ENCODE measurements around the gene WDR73. TPM values are rescaled to one million over a fixed set of nuclear protein-coding genes. Genes with fewer than 3 reads are reported as not detected.

The WDR73 gene
- total RNA-seq, 4 donors from 2014 or later, result 14.4 to 54.3 (median 39.3) TPM

GRCh38 chr15:84685304-84685703, 31.2 kb upstream of the WDR73 start:
- TF ChIP-seq POLR2A (IDR thresholded peaks at IDR 0.05) (no peak), CTCF (IDR thresholded peaks at IDR 0.05) (no peak)
- intact Hi-C loops (cut with DNase I; ENCODE audit: low total_unique reads), result no loop called here
- H3K9me3 ChIP-seq, result no peaks in the 10 kb centered on the region
- DNase-seq, result no peak
- H3K4me3 ChIP-seq, result no peak overlapping the region
- no peaks in the 10 kb centered on the region for H3K36me3 ChIP-seq
- no peak overlapping the region for H3K27ac ChIP-seq
- H3K4me1 ChIP-seq, result no peaks in the 10 kb centered on the region
- H3K27me3 ChIP-seq, result no peaks in the 10 kb centered on the region

GRCh38 chr15:84684092-84684491, 30.0 kb upstream of the WDR73 start:
- TF ChIP-seq CTCF (IDR thresholded peaks at IDR 0.05), result no peak
- no peak for TF ChIP-seq POLR2A (IDR thresholded peaks at IDR 0.05)
- H3K36me3 ChIP-seq, result no peaks in the 10 kb centered on the region
- H3K9me3 ChIP-seq, result no peaks in the 10 kb centered on the region
- no peak for DNase-seq
- no peak overlapping the region for H3K27ac ChIP-seq
- intact Hi-C loops (cut with DNase I; ENCODE audit: low total_unique reads), result no loop called here
- H3K4me3 ChIP-seq, result no peak overlapping the region
- H3K4me1 ChIP-seq, result no peaks in the 10 kb centered on the region
- no peaks in the 10 kb centered on the region for H3K27me3 ChIP-seq

- Histone ChIP-seq H3K9me3 (no peaks in the 10 kb centered on the region), H3K4me3 (no peak overlapping the region), H3K27ac (no peak overlapping the region), H3K27me3 (no peaks in the 10 kb centered on the region), H3K4me1 (no peaks in the 10 kb centered on the region), H3K36me3 (no peaks in the 10 kb centered on the region)
- no peak for TF ChIP-seq CTCF (IDR thresholded peaks at IDR 0.05)
- no peak for TF ChIP-seq POLR2A (IDR thresholded peaks at IDR 0.05)
- DNase-seq, result no peak
- intact Hi-C loops (cut with DNase I; ENCODE audit: low total_unique reads), result no loop called here
Measured at GRCh38 chr15:84681831-84682230, 27.7 kb upstream of the WDR73 start.

- no peaks in the 10 kb centered on the region for H3K36me3 ChIP-seq
- no peaks in the 10 kb centered on the region for H3K9me3 ChIP-seq
- intact Hi-C loops (cut with DNase I; ENCODE audit: low total_unique reads), result no loop called here
- no peak for DNase-seq
- TF ChIP-seq CTCF (IDR thresholded peaks at IDR 0.05) (no peak), POLR2A (IDR thresholded peaks at IDR 0.05) (no peak)
- no peaks in the 10 kb centered on the region for H3K27me3 ChIP-seq
- H3K4me1 ChIP-seq, result no peaks in the 10 kb centered on the region
- H3K27ac ChIP-seq, result no peak overlapping the region
- no peak overlapping the region for H3K4me3 ChIP-seq
Measured at GRCh38 chr15:84671211-84671610, 17.1 kb upstream of the WDR73 start.

GRCh38 chr15:84669726-84670125, 15.6 kb upstream of the WDR73 start:
- Histone ChIP-seq H3K27ac (no peak overlapping the region), H3K36me3 (no peaks in the 10 kb centered on the region)
- intact Hi-C loops (cut with DNase I; ENCODE audit: low total_unique reads), result no loop called here

More at GRCh38 chr15:84669726-84670125, 15.6 kb upstream of the WDR73 start:
- DNase-seq, result no peak
- Histone ChIP-seq H3K4me3 (no peak overlapping the region), H3K27me3 (no peaks in the 10 kb centered on the region), H3K4me1 (no peaks in the 10 kb centered on the region), H3K9me3 (no peaks in the 10 kb centered on the region)
- no peak for TF ChIP-seq POLR2A (IDR thresholded peaks at IDR 0.05)
- no peak for TF ChIP-seq CTCF (IDR thresholded peaks at IDR 0.05)

All from uterus (tissue), 4 donors.